A549 (cell line): ENCODE measurements around the gene KLK7.

Experiments used
- BCL3 ChIP-seq: fragments of >200 bp; sonication (Bioruptor Twin); formaldehyde crosslinking; IDR thresholded peaks from 3 replicates; pipeline ENCODE4 v1.6.1; 2016
- BHLHE40 ChIP-seq: IDR thresholded peaks from 2 replicates; pipeline ENCODE4 v1.6.1; 2012; ENCODE audit warnings: low read depth, low read length, inconsistent platforms
- CEBPB ChIP-seq, 2 experiments: fragments of >200 bp in 1 of 2; sonication (Bioruptor Twin) in 1 of 2; formaldehyde crosslinking in 1 of 2; IDR thresholded peaks; 2 replicates each; pipeline ENCODE4 v1.6.1; 2012 to 2016
- CHD2 ChIP-seq: fragments of 150-350 bp; IDR thresholded peaks from 2 replicates; pipeline ENCODE4 v1.6.1; 2014; ENCODE audit warnings: low read length; ENCODE audit not compliant: partially characterized antibody
- CHD4 ChIP-seq: fragments of 200-600 bp; sonication (generic); IDR thresholded peaks from 2 replicates; pipeline ENCODE4 v1.6.1; 2016; ENCODE audit warnings: antibody characterized with exemption, mild to moderate bottlenecking, borderline replicate concordance
- CTCF ChIP-seq: fragments of >200 bp; sonication (Bioruptor Twin); formaldehyde crosslinking; IDR thresholded peaks from 3 replicates; pipeline ENCODE4 v1.5.1; 2016
- EP300 ChIP-seq, 2 experiments: fragments of >200 bp; sonication (Bioruptor Twin); formaldehyde crosslinking; IDR thresholded peaks; 2 replicates in 1 of 2; 3 replicates in 1 of 2; pipeline ENCODE4 v1.6.1; 2016 to 2017
- JUN ChIP-seq, 2 experiments: fragments of >200 bp; sonication (Bioruptor Twin); formaldehyde crosslinking; IDR thresholded peaks; 2 replicates in 1 of 2; 3 replicates in 1 of 2; pipeline ENCODE4 v1.6.1; 2016 to 2017
- MAX ChIP-seq: IDR thresholded peaks from 2 replicates; pipeline ENCODE4 v1.6.1; 2012
- POLR2A ChIP-seq: IDR thresholded peaks from 2 replicates; pipeline ENCODE4 v1.6.1; 2012; ENCODE audit warnings: mild to moderate bottlenecking, low read length
- RAD21 ChIP-seq, 2 experiments: fragments of >200 bp in 1 of 2; sonication (Bioruptor Twin) in 1 of 2; formaldehyde crosslinking in 1 of 2; IDR thresholded peaks in 1 of 2; conservative IDR thresholded peaks in 1 of 2; 2 replicates in 1 of 2; 3 replicates in 1 of 2; pipeline ENCODE4 v1.6.1; 2012 to 2018; ENCODE audit warnings: inconsistent platforms in 1 of 2
- RCOR1 ChIP-seq: fragments of 150-350 bp; IDR thresholded peaks from 2 replicates; pipeline ENCODE4 v1.6.1; 2014; ENCODE audit warnings: antibody characterized with exemption, low read length, low read depth
- RFX5 ChIP-seq: fragments of 450-650 bp; IDR thresholded peaks from 2 replicates; pipeline ENCODE4 v1.7.1; 2014; ENCODE audit warnings: antibody characterized with exemption, mild to moderate bottlenecking, moderate library complexity

DNA sequence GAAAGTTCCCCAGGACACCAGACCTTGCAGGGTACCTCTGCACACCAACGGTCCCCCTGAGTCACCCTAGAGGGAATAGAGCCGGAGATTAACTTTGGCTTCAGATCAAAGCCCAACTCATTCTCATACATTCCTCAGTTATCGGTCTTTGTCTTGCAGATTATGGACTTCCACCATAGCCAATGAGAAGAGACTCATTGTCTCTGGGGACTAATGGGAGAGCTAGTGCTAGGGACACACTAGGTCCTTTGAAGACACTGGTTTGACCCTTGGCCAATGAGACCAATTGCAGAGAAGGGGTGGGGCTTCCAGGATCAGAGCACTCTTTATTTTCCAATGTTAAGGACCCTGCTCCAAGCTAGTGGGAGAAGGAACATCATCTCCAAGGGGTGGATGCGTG is 6.1 kb downstream of the KLK7 start:
- TF ChIP-seq CTCF, result no peak
- TF ChIP-seq RAD21 (conservative IDR thresholded peaks at IDR 0.05 in 1 of 2, IDR thresholded peaks at IDR 0.05 in 1 of 2), result no peak
- no peak for TF ChIP-seq CEBPB (IDR thresholded peaks at IDR 0.05)
- TF ChIP-seq POLR2A, result no peak
- TF ChIP-seq EP300 (IDR thresholded peaks at IDR 0.05), result no peak
- no peak for TF ChIP-seq RFX5
- no peak for TF ChIP-seq RCOR1
- no peak for TF ChIP-seq CHD4
- TF ChIP-seq BCL3, result no peak
- TF ChIP-seq JUN (IDR thresholded peaks at IDR 0.05), result no peak
- TF ChIP-seq BHLHE40, result no peak
- TF ChIP-seq MAX, result no peak
- no peak for TF ChIP-seq CHD2
